GM21528 (cell line): ENCODE data around the gene TNRC6A.

Experiments
- ATAC-seq: cut with Tn5 transposase; IDR thresholded peaks from one replicate; pipeline ENCODE4 v1.9.1; 2021; ENCODE audit warnings: mild to moderate bottlenecking, moderate library complexity; ENCODE audit not compliant: unreplicated experiment, low FRiP score

Gene TNRC6A

GRCh38 chr16:24861461-24861860 lies 132.0 kb downstream of the TNRC6A start:
- no peak for ATAC-seq

- no peak for ATAC-seq
Measured at GRCh38 chr16:24863582-24864437, 134.4 kb downstream of the TNRC6A start.

DNA sequence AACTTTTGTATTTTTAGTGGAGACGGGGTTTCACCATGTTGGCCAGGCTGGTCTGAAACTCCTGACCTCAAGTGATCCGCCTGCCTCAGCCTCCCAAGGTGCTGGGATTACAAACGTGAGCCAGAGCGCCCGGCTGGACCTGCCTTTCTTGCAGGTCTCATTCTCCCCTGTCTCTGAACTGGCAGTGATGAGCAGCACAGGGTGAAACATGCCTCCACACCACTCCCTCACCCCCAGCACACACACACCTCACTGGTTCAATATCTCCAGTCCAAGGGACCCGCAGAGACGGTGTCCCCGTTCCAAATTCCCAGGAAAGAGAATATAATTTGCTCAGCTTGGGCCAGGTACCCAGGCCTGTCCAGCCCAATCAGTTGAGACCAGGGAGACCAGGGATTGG lies 139.6 kb downstream of the TNRC6A start:
- no peak for ATAC-seq

GRCh38 chr16:24871891-24872290 lies 142.4 kb downstream of the TNRC6A start:
- ATAC-seq, result no peak

- no peak for ATAC-seq
Measured at GRCh38 chr16:24873028-24873427, 143.6 kb downstream of the TNRC6A start.

DNA sequence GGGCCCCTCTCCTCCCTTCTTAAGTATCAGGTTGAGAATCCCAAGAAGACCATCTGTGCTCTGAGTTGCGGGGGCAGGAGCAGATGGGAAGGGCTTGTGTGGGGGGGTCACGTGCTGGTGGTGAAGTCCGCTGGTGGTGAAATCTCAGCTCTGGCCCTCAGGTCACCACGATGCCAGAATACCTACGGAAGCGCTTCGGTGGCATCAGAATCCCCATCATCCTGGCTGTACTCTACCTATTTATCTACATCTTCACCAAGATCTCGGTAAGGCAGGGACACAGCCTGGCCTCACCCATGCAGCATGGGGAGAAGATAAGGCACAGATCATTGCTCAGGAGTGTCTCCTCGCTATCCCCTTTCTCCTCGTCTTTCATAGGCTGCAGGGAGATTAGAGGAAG lies 146.0 kb downstream of the TNRC6A start:
- no peak for ATAC-seq
